GM12892 (cell line): Measurements from ENCODE around the gene ANKRD49.

ENCODE experiments used
- POLR2A ChIP-seq: IDR thresholded peaks from 2 replicates; pipeline ENCODE4 v1.6.1; 2011; ENCODE audit warnings: low read depth, low read length, control low read depth
- TAF1 ChIP-seq: IDR thresholded peaks from 2 replicates; pipeline ENCODE4 v1.6.1; 2011; ENCODE audit warnings: low read depth, mild to moderate bottlenecking, control low read depth, low read length, borderline replicate concordance

GRCh38 chr11:94545264-94546161, 51.7 kb downstream of the ANKRD49 start:
- TF ChIP-seq TAF1, result no peak
- TF ChIP-seq POLR2A, result no peak
